Cardiac septum (tissue), 1 donor: Measurements from ENCODE around the gene EPB41L3. TPM values are rescaled to one million over a fixed set of nuclear protein-coding genes. Genes with fewer than 3 reads are reported as not detected.
"Not testable (repeated sequence)": the region's sequence is repeated elsewhere in the genome, so short reads cannot be mapped to it uniquely, and the experiment has no call there.

Source experiments
- DNase-seq: peaks from one replicate; pipeline ENCODE4 v3.0.0-alpha.2; 2020; ENCODE audit warnings: low spot score
- intact Hi-C: fragments of 100-400 bp; cut with DNase I; formaldehyde crosslinking; loops from one replicate; pipeline ENCODE4 v1.14.0; 2022
- total RNA-seq: library from RNA; stranded (reverse); fragmentation: NEBNext Ultra II Directional; extraction: Animal tissue kit (Norgen Biotek cat#: 25700); gene quantifications from one replicate; pipeline ENCODE4 v1.2.1, GENCODE V29; 2021
- donor health status: DM: no; HTN: no; CAD: no.

Gene EPB41L3
- total RNA-seq, 1 donor from 2014 or later: 14.0 TPM

GRCh38 chr18:5537860-5538259 lies 5.9 kb downstream of the EPB41L3 start:
- intact Hi-C loops: no loop called here

GRCh38 chr18:5534845-5535244 lies 9.0 kb downstream of the EPB41L3 start:
- intact Hi-C loops: no loop called here
- DNase-seq: no peak

More at GRCh38 chr18:5537860-5538259, 5.9 kb downstream of the EPB41L3 start:
- DNase-seq: no peak

DNA sequence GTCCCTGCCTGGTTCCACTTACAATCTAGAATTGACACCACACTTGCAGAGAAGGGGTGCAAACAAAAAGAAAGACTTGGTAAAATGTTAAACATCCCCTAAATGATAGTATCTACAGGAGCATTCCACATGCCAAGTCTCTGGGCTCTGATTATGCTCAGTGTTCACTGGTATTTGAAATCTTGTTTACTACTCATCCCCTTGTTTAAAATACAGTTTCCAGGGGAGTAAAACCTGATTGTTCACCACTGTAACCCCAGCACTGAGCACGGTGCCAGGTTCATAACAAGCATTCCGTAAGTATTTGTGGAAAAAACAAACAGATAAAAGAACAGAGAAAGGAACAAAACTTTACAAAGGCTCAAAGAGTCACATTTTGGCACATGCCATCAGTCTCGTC lies 11.7 kb downstream of the EPB41L3 start:
- intact Hi-C loops: no loop called here
- DNase-seq: no peak

- no peak for DNase-seq
- intact Hi-C loops: no loop called here
Measured at GRCh38 chr18:5530629-5531178, 13.1 kb downstream of the EPB41L3 start.

- intact Hi-C loops: no loop called here
- no peak for DNase-seq
Measured at GRCh38 chr18:5529471-5529870, 14.3 kb downstream of the EPB41L3 start.

GRCh38 chr18:5527603-5528002 lies 16.2 kb downstream of the EPB41L3 start:
- intact Hi-C loops: no loop called here
- no peak for DNase-seq

DNA sequence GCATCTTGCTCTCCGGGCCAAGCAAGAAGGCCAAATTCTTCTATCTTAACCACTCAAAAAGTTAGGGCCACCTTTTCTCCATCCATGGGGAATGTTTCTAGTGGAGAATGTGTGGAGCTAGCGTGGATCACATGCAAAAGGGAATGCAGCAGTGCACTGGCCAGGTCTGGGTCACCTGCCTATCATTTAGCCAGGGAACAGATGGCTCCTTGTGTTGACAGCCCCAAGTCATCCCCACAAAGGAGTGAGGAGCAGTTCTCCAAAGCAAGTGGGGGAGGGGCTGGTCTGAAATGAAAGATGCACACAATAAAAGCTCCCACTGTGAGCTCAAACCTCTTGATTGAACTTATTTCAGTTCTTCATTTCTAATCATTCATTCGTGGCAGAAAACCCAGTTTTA lies 19.1 kb downstream of the EPB41L3 start:
- DNase-seq: no peak
- intact Hi-C loops: no loop called here

- intact Hi-C loops: no loop called here
- DNase-seq: no peak
Measured at GRCh38 chr18:5521000-5521399, 22.8 kb downstream of the EPB41L3 start.

- no peak for DNase-seq
- intact Hi-C loops: no loop called here
Measured at GRCh38 chr18:5520464-5520863, 23.3 kb downstream of the EPB41L3 start.

DNA sequence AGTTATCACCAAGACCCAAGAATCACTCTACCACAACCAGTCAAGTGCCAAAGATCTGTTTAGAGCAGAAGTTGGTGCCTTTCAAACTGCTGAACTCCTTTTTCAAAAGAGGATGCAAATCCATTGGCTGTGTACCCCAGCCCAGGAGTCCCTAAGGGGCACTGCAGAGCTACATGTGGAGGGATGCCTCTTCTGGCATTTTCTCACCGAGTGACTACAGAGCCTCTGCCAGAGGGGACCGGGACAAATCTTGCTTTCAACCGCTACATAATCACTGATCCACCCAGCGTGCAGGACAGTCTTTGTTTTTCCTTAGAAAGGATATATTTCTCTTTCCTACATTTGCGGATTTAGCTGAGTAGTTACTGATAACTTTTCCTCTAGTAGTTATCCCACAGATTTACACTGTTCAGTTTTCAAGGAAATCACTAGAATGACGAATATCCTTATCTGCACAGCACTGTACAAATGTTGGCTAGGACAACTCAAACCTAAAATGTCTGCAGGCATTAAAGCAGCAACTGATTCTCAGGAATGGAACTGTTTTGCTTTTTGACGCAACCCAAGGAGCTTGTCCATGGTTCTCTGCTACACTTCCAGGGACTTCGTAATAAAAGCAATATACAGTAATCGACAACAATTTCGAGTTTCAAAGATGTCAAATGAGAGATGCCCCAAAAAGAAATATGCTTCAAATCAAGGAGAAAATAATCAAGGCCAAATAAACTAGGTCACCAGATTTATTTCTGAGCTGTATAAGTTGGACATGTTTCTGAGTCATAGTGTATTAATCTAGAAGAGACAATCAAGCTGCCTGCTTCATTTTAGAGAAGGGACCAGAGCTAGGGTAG lies 24.1 kb downstream of the EPB41L3 start:
- DNase-seq: no peak
- intact Hi-C loops: no loop called here

- DNase-seq: no peak
- intact Hi-C loops: no loop called here
Measured at GRCh38 chr18:5518899-5519371, 24.9 kb downstream of the EPB41L3 start.

DNA sequence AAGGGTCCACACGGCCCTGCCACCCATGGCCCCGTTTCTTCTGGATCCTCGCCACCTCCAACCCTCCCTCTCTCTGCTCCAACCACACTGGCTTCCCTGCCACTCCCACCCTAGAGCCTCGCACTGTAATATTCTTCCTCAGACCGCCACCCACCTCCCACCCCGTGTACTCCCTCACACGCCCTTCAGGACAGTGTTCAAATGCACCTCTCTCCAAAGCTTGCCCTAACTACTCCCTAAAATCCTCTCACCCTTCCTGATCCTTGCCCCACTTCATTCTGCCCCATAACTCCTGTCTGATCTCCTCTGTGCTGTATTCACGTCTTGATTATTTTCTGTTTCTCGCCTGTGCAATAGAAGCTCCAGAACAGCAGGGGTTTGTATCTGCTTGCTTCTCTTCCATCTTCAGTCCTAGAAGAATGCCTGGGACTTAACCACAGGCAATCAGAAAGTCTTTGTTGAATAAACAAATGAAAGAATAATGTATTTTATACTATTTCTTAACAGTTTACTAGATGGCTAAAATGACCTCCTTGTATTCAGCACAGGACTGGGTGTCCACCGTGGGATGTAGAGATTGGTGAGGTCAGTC lies 25.5 kb downstream of the EPB41L3 start:
- DNase-seq: no peak
- intact Hi-C loops: no loop called here

- intact Hi-C loops: no loop called here
Measured at GRCh38 chr18:5516841-5517240, 27.0 kb downstream of the EPB41L3 start.

GRCh38 chr18:5515011-5515784 lies 28.6 kb downstream of the EPB41L3 start:
- DNase-seq: no peak

More at GRCh38 chr18:5516841-5517240, 27.0 kb downstream of the EPB41L3 start:
- DNase-seq: no peak

DNA sequence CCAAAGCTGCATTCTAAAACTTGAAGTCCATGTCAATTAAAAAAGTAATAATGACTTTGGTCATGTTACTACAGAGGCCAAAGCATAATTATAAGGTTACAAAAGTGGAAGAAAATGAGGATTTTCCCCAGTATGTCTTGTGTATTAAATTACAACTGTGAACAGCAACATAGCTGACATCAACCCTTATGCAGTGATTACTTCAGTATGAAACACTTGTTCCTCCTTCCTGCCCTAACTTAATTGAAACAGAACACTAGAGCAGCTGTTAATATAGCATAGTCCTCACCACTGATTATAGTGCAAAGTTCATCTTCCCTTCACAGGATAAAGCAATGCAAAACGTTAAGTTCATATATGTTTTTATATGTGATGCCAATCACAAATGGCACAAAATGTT lies 29.9 kb downstream of the EPB41L3 start:
- intact Hi-C loops: no loop called here

More at GRCh38 chr18:5515011-5515784, 28.6 kb downstream of the EPB41L3 start:
- intact Hi-C loops: no loop called here

DNA sequence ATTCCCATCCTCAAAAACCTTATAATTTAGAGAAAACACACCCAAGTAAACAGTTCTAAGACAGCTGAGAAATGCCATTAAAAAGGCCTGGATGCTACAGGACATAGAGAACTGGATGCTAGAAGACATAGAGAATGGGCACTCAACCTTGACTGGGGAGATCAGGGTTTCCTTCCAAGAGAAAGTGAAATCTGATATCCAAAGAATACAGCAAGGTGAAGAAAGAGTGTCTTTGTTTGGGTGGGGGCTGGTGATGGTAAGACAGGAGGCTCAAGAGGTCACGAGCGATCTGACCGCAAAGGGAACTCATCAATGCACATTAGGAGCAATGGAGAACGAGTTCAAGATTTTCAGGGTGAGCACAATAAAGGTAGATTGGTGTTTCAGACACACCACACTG lies 31.6 kb downstream of the EPB41L3 start:
- intact Hi-C loops: no loop called here
- no peak for DNase-seq

More for the DNA sequence above, 29.9 kb downstream of the EPB41L3 start:
- DNase-seq: no peak

- DNase-seq, intact Hi-C loops: not testable (repeated sequence)
Measured at GRCh38 chr18:5511541-5511940, 32.3 kb downstream of the EPB41L3 start.

DNA sequence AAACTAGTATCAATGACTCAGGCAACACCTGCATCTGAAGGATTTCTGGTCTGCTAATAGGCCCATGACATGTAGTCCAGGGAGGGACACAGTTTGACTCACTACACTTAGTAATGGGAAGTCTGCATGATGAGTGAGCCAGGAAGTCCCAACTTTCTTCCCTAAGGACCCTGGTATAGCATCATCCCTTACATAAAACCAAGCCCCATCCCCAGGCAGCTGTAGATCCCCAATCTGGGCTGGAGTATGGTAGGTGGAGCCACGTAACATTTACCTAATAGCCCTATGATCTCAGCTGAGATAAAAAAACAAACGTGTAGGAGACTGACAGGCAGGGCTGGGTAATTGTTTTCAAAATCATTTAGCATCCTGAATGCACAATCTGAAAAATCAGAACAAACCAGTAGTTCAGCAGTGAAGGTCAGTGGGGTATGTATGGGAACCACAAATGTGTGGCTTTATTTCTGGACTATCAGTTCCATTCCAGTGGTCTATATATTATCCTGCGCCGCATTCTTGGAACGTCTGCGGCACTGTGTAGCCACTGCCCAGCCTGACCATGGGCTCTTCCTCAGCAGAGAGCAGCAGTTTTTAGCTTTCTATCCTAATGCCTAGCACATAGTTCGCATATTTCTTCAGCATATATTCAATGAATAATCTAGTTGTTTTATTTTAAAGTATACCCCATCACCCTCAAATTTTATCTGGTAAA lies 33.5 kb downstream of the EPB41L3 start:
- no peak for DNase-seq
- intact Hi-C loops: no loop called here

DNA sequence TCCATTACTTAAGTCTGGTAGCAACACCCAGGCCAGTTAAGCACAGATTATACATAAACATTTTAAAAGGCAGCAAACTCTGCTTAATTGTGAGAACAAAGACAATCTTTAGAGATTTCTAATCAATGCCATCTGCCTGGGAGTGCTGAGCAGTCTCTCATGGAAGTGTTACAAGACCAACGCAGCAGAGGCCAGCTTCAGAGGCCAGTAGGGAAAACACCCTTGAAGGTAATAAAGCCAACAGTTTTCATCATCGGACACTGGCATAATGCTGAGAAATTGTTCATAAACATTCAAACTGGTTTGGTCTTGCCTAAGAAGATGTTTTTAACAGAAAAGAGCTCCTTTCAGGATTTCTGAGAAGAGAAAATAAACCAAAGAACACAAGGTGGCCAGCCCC lies 35.0 kb downstream of the EPB41L3 start:
- DNase-seq: no peak
- intact Hi-C loops: no loop called here
